SH-SY5Y (cell line): ENCODE data around the gene RSBN1L.

Experiments used
- GATA2 ChIP-seq: IDR thresholded peaks from 2 replicates; pipeline ENCODE4 v1.6.1; 2011; ENCODE audit warnings: mild to moderate bottlenecking, low read depth, low read length
- GATA3 ChIP-seq: IDR thresholded peaks from 2 replicates; pipeline ENCODE4 v1.6.1; 2011; ENCODE audit warnings: low read depth, mild to moderate bottlenecking, low read length, moderate library complexity

DNA sequence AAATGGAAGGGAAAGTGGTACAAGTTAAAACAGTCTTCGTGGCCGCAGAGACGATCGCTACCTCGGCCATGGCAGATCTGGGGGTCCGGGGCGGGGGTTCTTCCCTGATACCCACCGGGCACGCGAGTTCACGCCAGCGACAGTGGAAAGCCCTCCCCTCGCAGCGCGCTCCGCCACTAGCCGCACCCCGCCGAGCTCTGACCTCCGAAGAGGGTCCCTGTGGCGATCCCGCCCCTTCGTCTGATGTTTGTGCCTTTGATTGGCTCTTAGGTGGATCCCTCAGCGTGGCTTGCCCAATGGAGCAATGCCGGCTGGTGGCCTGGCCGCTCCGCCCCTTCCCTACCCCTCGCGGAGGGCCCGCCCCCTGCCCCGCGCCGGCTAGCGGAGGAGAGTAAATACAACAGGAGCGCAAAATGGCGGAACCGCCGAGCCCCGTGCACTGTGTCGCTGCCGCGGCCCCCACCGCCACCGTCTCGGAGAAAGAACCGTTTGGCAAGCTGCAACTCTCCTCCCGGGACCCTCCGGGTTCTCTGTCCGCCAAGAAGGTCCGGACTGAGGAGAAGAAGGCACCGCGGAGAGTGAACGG lies at the start of gene RSBN1L:
- no peak for TF ChIP-seq GATA2
- no peak for TF ChIP-seq GATA3
